AG10803 (cell line): ENCODE measurements around the gene EXOC4.

Experiments
- DNase-seq: peaks from one replicate; pipeline ENCODE4 v3.0.0; 2010; ENCODE audit warnings: low read depth
- H3K4me3 ChIP-seq: 2 replicates; pipeline ENCODE4 v1.5.1; 2011; ENCODE audit warnings: mild to moderate bottlenecking, low read length, control low read depth
- TF ChIP-seq, protein P1 (sequence below): conservative IDR thresholded peaks from 2 replicates; pipeline ENCODE4 v1.5.1; 2011; ENCODE audit warnings: mild to moderate bottlenecking, low read length, control low read depth, inconsistent platforms

Gene EXOC4

DNA sequence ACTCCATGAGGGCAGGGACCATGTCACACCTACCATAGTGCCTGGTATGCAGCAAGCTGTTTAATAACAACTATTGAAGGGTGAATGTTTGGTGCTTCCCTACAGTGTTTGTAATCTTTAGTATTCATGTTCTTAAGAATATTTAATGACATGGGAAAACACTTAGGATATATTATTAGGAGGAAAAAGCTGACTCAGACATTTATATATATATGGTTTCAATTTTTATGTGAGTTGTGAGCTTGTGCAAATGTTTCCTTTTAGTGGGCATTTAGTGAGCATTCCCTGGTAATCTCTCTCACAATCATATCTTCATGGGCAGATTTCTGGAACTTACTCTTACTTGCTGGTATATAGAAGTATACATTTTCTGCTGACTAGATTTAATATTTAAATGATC is 359.1 kb downstream of the EXOC4 start:
- H3K4me3 ChIP-seq, result no peak overlapping the region
- TF ChIP-seq, protein P1, sequence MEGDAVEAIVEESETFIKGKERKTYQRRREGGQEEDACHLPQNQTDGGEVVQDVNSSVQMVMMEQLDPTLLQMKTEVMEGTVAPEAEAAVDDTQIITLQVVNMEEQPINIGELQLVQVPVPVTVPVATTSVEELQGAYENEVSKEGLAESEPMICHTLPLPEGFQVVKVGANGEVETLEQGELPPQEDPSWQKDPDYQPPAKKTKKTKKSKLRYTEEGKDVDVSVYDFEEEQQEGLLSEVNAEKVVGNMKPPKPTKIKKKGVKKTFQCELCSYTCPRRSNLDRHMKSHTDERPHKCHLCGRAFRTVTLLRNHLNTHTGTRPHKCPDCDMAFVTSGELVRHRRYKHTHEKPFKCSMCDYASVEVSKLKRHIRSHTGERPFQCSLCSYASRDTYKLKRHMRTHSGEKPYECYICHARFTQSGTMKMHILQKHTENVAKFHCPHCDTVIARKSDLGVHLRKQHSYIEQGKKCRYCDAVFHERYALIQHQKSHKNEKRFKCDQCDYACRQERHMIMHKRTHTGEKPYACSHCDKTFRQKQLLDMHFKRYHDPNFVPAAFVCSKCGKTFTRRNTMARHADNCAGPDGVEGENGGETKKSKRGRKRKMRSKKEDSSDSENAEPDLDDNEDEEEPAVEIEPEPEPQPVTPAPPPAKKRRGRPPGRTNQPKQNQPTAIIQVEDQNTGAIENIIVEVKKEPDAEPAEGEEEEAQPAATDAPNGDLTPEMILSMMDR, result no peak
- no peak for DNase-seq

DNA sequence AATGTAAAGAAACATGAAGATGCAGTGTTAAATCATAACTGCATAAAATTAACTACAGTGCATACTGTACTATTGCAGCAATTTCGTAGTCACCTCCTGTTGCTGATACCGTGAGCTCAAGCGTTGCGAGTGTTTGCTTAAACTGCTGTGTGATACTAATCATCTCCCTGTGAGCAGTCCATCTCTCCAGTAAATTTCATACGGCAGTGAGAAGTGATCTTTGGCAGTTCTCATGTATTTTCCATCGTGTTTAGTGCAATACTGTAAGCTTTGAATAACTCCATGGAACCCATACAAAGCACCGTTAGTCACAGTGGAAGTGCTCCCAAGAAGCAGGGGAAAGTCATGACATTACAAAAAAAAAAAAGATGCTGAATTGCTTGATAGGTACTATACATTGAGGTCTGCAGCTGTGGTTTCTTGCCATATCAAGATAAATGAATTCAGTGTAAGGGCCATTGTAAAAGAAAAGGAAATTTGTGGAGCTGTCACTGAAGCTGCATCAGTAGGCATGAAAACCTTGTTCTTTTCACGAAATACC is 360.4 kb downstream of the EXOC4 start:
- DNase-seq, result no peak
- TF ChIP-seq, protein P1, result no peak
- no peak overlapping the region for H3K4me3 ChIP-seq

DNA sequence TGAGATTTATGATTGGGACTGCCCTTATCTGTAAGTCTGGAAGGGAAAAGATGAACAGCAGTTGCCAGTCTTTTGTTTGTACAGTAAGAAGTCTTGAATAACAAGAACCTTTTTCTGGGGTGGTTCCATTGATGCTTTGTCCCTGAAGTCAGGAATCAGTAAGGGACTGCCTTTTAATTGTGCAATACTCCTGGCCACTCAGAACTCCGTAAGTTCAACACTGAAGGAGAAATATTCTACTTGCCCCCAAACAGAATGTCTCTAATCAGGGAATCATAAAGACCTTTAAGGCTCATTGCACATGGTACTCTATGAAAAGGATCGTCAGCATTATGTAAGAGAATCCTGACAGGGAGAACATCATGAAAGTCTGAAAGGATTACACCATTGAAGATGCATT is 361.4 kb downstream of the EXOC4 start:
- TF ChIP-seq, protein P1, result no peak
- DNase-seq, result no peak

DNA sequence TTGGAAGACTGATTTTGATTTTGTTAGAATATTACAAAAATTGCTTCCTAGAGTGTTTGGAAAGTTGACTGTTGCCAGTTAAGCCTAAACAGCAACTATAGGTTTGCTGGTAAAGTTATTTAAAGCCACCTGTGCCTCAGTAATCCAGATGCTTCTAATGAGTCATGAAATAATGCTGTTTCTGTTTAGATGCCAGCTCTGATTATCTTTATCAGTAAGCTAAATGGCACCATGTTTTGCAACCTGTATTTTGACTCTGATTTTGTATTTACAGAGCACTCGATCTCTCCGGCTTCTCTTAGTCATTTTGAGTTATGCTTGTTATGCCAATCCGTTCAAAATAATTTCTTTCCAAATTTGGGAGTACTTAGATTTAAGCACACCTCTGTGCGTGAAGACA is 366.1 kb downstream of the EXOC4 start:
- TF ChIP-seq, protein P1, result no peak
- DNase-seq, result no peak
- H3K4me3 ChIP-seq, result no peak overlapping the region

More for the DNA sequence above, 361.4 kb downstream of the EXOC4 start:
- no peak overlapping the region for H3K4me3 ChIP-seq

DNA sequence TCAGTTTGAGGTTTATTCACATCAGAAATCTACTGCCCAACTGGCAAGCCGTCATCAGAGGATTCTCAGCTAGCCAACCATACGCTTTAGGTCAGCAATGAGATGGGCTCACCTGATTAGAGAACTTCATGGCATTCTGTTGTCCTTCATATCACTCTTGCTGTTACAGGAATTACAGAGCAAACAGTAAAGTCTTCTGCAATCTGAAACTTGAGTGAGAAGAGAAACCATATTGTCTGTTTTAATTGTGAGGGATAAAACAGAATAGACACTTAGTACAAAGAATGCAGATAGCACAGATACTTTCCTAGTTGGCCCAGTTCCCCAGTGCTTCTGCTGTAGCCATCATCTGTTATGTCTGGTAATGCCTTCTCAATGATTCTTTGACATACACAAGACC is 366.6 kb downstream of the EXOC4 start:
- no peak overlapping the region for H3K4me3 ChIP-seq
- DNase-seq, result no peak
- TF ChIP-seq, protein P1, result no peak

DNA sequence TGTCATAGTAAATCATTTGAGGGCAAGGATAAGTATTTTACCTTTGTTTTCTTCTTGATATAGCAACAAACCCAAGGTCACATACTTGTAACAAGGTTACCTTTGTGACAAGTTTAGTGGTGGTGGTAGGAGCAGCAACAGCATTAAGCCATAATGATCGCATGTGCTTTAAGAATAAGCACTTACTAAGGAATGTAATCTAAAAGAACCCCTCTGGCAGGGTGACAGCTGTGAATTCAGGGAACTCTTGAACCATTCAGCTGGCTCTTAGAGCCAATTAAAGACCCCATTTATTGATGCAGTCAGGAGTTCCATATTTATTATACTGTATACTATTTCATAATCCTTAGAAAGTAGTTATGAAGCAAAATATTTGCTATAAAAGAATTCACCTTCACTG is 370.8 kb downstream of the EXOC4 start:
- no peak for DNase-seq
- TF ChIP-seq, protein P1, result no peak

DNA sequence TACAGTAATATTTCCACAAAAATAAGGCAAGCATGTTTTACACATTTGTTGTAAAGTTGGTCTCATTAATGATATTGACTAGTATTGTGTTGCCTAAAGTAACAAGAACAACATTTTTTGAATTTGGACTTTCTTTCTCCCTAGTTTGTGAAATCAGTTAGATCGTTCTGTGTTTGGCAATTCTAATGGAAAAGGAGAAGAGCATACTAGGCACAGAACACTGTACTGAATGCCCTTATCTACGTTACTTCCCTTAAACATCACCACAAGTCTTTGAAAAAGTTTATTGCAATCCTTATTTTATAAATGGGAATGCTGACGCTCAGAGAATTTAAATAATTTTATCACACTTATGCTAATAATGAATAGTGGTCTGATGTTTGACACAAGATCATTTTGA is 372.2 kb downstream of the EXOC4 start:
- DNase-seq, result no peak
- TF ChIP-seq, protein P1, result no peak
- no peak overlapping the region for H3K4me3 ChIP-seq

More for the DNA sequence above, 370.8 kb downstream of the EXOC4 start:
- H3K4me3 ChIP-seq, result no peak overlapping the region
